HepG2 (cell line): Measurements from ENCODE around the gene DLG4. TPM values are rescaled to one million over a fixed set of nuclear protein-coding genes. Genes with fewer than 3 reads are reported as not detected.

Experiments used
- ATAC-seq: fragments of 200-7000 bp; cut with Tn5 transposase; 3 replicates; pipeline ENCODE4 v1.9.1; 2020; ENCODE audit warnings: mild to moderate bottlenecking, moderate library complexity
- BruUV-seq: library from RNA; stranded (reverse); fragments of 400-500 nt; replicated peaks from 2 replicates; lab custom pipeline; 2021; lab: Mats Ljungman, UMichigan
- CTCF ChIA-PET: fragments of 300-600 bp; formaldehyde crosslinking; extraction: SDS; loops from one replicate; lab custom pipeline; 2021; ENCODE audit warnings: low total read pairs, inconsistent platforms, low intra/inter-chr PET ratio; lab: Yijun Ruan, JAX
- POLR2A ChIA-PET: fragments of 350-600 bp; sonication (Branson Sonifier 250); formaldehyde crosslinking; loops from one replicate; lab custom pipeline; 2020; ENCODE audit warnings: antibody characterized with exemption, inconsistent platforms; lab: Yijun Ruan, JAX
- DNase-seq: peaks from one replicate; pipeline ENCODE4 v3.0.0-alpha.2; 2015; ENCODE audit warnings: low spot score
- FAIRE-seq: peaks from 3 replicates; lab custom pipeline; 2011; peaks lifted over from hg19 to GRCh38; lab: Jason Lieb, UNC
- H2AFZ ChIP-seq: one replicate; pipeline ENCODE4 v1.6.1; 2011; ENCODE audit warnings: low read length, inconsistent platforms
- H3K27ac ChIP-seq: fragments of 300-600 bp; 3 replicates; pipeline ENCODE4 v1.8.0; 2011; ENCODE audit warnings: mixed run types, mild to moderate bottlenecking, mixed read lengths, low read length, inconsistent platforms; ENCODE audit not compliant: insufficient read depth; ENCODE audit errors: extremely low read length
- H3K27me3 ChIP-seq, 2 experiments: fragments of 200-600 bp in 1 of 2; 2 replicates in 1 of 2; 3 replicates in 1 of 2; pipeline versions ENCODE4 v1.6.0 to v1.8.0; 2011; ENCODE audit warnings: low read length in 2 of 2, mild to moderate bottlenecking in 2 of 2, moderate library complexity in 2 of 2, inconsistent platforms in 1 of 2; ENCODE audit not compliant: insufficient read depth in 2 of 2, control insufficient read depth in 1 of 2
- H3K36me3 ChIP-seq, 2 experiments: fragments of 200-600 bp in 1 of 2; replicated peaks in 1 of 2; 2 replicates in 1 of 2; 3 replicates in 1 of 2; pipeline versions ENCODE4 v1.5.1 to v1.8.0; 2011; ENCODE audit warnings: low read length in 2 of 2, inconsistent platforms in 1 of 2; ENCODE audit not compliant: insufficient read depth in 2 of 2, control insufficient read depth in 1 of 2
- H3K4me1 ChIP-seq: 2 replicates; pipeline ENCODE4 v1.5.1; 2012; ENCODE audit warnings: low read length, inconsistent platforms; ENCODE audit not compliant: insufficient read depth
- H3K4me2 ChIP-seq: 2 replicates; pipeline ENCODE4 v1.6.0; 2011; ENCODE audit warnings: low read depth, low read length, inconsistent platforms
- H3K4me3 ChIP-seq, 3 experiments: fragments of 200-600 bp in 1 of 3; sonication (generic), shearing (Covaris generic) in 1 of 3; replicated peaks in 1 of 3; 2 replicates each; pipeline ENCODE4 v1.5.1; 2011 to 2016; ENCODE audit warnings: low read length in 3 of 3, inconsistent platforms in 2 of 3, low read depth in 2 of 3, mild to moderate bottlenecking in 2 of 3, control low read depth in 1 of 3, mixed read lengths in 1 of 3; ENCODE audit not compliant: insufficient read depth in 1 of 3
- H3K79me2 ChIP-seq: one replicate; pipeline ENCODE4 v1.6.1; 2011; ENCODE audit warnings: low read length, inconsistent platforms; ENCODE audit not compliant: insufficient read depth
- H3K9ac ChIP-seq: 2 replicates; pipeline ENCODE4 v1.6.0; 2011; ENCODE audit warnings: mild to moderate bottlenecking, low read depth, low read length, inconsistent platforms; ENCODE audit not compliant: insufficient read depth
- H3K9me3 ChIP-seq: 2 replicates; pipeline ENCODE4 v1.5.1; 2012; ENCODE audit warnings: mild to moderate bottlenecking, low read length
- H4K20me1 ChIP-seq: 2 replicates; pipeline ENCODE4 v1.6.0; 2011; ENCODE audit warnings: inconsistent platforms, mild to moderate bottlenecking, low read length, moderate library complexity; ENCODE audit not compliant: insufficient read depth
- BORCS8-MEF2B ChIP-seq: sonication (generic); formaldehyde crosslinking; IDR thresholded peaks from 2 replicates; pipeline ENCODE4 v1.8.0; 2022; ENCODE audit warnings: mild to moderate bottlenecking, missing genetic modification reagents
- CBX2 ChIP-seq, 2 experiments: fragments of 200-600 bp in 1 of 2; sonication (generic); formaldehyde crosslinking in 1 of 2; IDR thresholded peaks; 2 replicates each; pipeline versions ENCODE4 v1.7.0 to v1.8.1; 2018 to 2022; ENCODE audit warnings: low read depth in 2 of 2, low read length in 1 of 2, mild to moderate bottlenecking in 1 of 2, missing genetic modification reagents in 1 of 2
- KLF6 ChIP-seq: IDR thresholded peaks from 2 replicates; pipeline ENCODE4 v1.8.0; 2016; ENCODE audit warnings: missing biosample characterization, missing genetic modification reagents
- MEIS1 ChIP-seq: sonication (generic); formaldehyde crosslinking; IDR thresholded peaks from 2 replicates; pipeline ENCODE4 v1.9.0; 2021; ENCODE audit warnings: mild to moderate bottlenecking, missing genetic modification reagents, moderate library complexity, borderline replicate concordance
- PAF1 ChIP-seq: IDR thresholded peaks from 2 replicates; pipeline ENCODE4 v1.6.1; 2016; ENCODE audit warnings: missing genetic modification reagents, missing compliant biosample characterization
- TRIM24 ChIP-seq: sonication (generic); formaldehyde crosslinking; IDR thresholded peaks from 2 replicates; pipeline ENCODE4 v1.8.0; 2022; ENCODE audit warnings: mild to moderate bottlenecking, missing genetic modification reagents
- ZNF10 ChIP-seq: sonication (generic); formaldehyde crosslinking; IDR thresholded peaks from 2 replicates; pipeline ENCODE4 v1.4.0; 2020; ENCODE audit warnings: mild to moderate bottlenecking, low read depth, missing genetic modification reagents, borderline replicate concordance
- ZNF207 ChIP-seq: fragments of 450-650 bp; IDR thresholded peaks from 2 replicates; pipeline ENCODE4 v1.6.1; 2016; ENCODE audit warnings: antibody characterized with exemption, borderline replicate concordance
- ZNF44 ChIP-seq: sonication (generic); formaldehyde crosslinking; IDR thresholded peaks from 2 replicates; pipeline ENCODE4 v1.5.1; 2020; ENCODE audit warnings: mild to moderate bottlenecking, missing genetic modification reagents
- ZNF558 ChIP-seq: sonication (generic); formaldehyde crosslinking; IDR thresholded peaks from 2 replicates; pipeline ENCODE4 v1.9.0; 2022; ENCODE audit warnings: mild to moderate bottlenecking, missing genetic modification reagents, borderline replicate concordance
- WGBS: methylation state at CpG from one replicate; pipeline ENCODE4 v1.1.6; 2017; ENCODE audit warnings: low lambda C conversion rate; 5-methylcytosine and 5-hydroxymethylcytosine counted together
- in situ Hi-C: cut with HindIII; loops from 2 replicates; pipeline ENCODE4 v1.10.0; 2017; ENCODE audit warnings: low pct_unique_long_range_greater_than_20kb; ENCODE audit not compliant: extremely low pct_ligation_motif_present
- intact Hi-C: fragments of 100-400 bp; cut with micrococcal nuclease; formaldehyde crosslinking; loops from one replicate; pipeline ENCODE4 v1.10.0; 2022; ENCODE audit not compliant: unreplicated experiment
- polyA plus RNA-seq, 8 experiments: library from polyadenylated mRNA; depleted of rRNA in 3 of 8; stranded (reverse) in 7 of 8; unstranded in 1 of 8; fragments of >200 nt; fragmentation: Illumina TruSeq in 4 of 8; extraction: Trizol in 4 of 8; gene quantifications; 2 replicates each; pipeline versions ENCODE4 v1.2.1 to v1.2.3, GENCODE V29; 2011 to 2016; ENCODE audit warnings: low read depth in 4 of 8, missing spikeins in 1 of 8, mixed read lengths in 1 of 8; ENCODE audit not compliant: insufficient read depth in 1 of 8
- total RNA-seq, 5 experiments: library from RNA; depleted of rRNA; stranded (reverse); fragments of >200 nt; fragmentation: Illumina TruSeq; extraction: Trizol; gene quantifications; 2 replicates each; pipeline ENCODE4 v1.2.3, GENCODE V29; 2016; ENCODE audit warnings: low read depth in 1 of 5
- TF ChIP-seq, protein P1 (sequence below): sonication (generic); formaldehyde crosslinking; IDR thresholded peaks from 2 replicates; pipeline ENCODE4 v1.4.0; 2020; ENCODE audit warnings: missing genetic modification reagents, low read depth, mild to moderate bottlenecking, borderline replicate concordance
- TF ChIP-seq, protein P2 (sequence below): sonication (generic); formaldehyde crosslinking; IDR thresholded peaks from 2 replicates; pipeline ENCODE4 v1.4.0; 2020; ENCODE audit warnings: missing genetic modification reagents

Gene DLG4
- total and polyA plus RNA-seq, 2 of the 13 experiments (the other 11 are each of a cell fraction or from before 2014, with no cell fraction given) = 0.71 to 4.3 TPM

DNA sequence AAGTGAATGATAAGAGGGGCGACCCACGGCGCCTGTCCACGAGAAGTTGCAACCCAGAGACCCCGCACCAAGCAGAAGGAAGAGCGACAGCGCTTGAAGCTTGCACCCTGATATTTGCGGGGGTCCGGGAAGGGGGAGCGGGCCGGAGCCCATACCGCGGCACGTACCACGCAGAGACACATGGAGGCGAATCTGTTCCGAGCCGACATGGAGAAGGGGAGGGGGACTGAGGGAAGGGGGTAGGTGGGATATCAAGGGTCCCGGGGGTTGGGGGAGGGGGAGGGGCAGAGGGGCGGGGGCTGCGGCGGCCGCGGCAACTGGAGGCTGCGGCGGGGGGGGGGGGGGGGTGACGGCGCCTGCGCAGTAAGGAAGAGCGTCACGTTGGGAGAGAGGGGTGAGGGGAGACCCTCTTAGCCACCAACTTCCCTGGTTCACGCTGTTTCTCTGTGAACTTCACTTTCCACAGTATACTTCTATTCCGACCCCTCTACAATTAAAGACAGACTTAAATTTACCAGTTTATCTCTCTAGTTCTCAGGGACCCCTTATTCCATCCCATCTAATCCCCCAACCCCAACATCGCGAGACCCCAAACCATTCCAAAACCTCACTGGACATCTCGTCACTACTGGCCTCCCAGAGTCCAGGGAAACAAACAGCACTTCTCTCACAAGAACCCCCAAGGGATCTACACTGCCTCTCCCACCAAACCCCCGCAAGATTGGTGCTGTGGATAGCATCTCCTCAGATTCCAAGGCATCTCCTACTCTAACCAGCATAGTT, 8.0 kb downstream of the DLG4 start:
- no peak overlapping the region for H2AFZ ChIP-seq
- ChIA-PET CTCF (no interaction called here), POLR2A (no interaction called here)
- H3K9me3 ChIP-seq = no peaks in the 10 kb centered on the region
- no peaks in the 10 kb centered on the region for H4K20me1 ChIP-seq
- H3K4me3 ChIP-seq = no peak overlapping the region
- 79% methylated on average over 31 of the region's 37 CpGs for WGBS
- H3K4me1 ChIP-seq = peaks cover 30% of the 10 kb centered on the region
- intact Hi-C loops (loop anchor here (5.0 kb wide), 1 partner anchor 34 kb away; the partner anchor contains the start of gene ASGR1), in situ Hi-C loops (no loop called here)
- H3K27ac ChIP-seq = no peak overlapping the region
- ATAC-seq (no peak), DNase-seq (no peak), FAIRE-seq (no peak)
- TF ChIP-seq, protein P1, sequence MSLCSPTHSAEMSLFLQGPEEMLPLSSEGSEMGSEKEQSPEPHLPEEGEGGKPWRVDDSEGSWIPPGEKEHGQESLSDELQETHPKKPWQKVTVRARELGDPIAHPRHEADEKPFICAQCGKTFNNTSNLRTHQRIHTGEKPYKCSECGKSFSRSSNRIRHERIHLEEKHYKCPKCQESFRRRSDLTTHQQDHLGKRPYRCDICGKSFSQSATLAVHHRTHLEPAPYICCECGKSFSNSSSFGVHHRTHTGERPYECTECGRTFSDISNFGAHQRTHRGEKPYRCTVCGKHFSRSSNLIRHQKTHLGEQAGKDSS = no peak
- TF ChIP-seq ZNF558 (CRISPR knock-in tag) = no peak
- no peak for TF ChIP-seq ZNF44 (CRISPR knock-in tag)
- no peak for TF ChIP-seq ZNF207
- no peak for TF ChIP-seq CBX2 (IDR thresholded peaks at IDR 0.05; ENCODE audit: low read depth, low read length)
- TF ChIP-seq CBX2 (CRISPR knock-in tag; IDR thresholded peaks at IDR 0.05; ENCODE audit: low read depth) = no peak
- no peak for TF ChIP-seq PAF1 (CRISPR knock-in tag)
- no peak for TF ChIP-seq MEIS1 (CRISPR knock-in tag)
- TF ChIP-seq BORCS8-MEF2B (CRISPR knock-in tag) = no peak
- no peak for TF ChIP-seq KLF6
- no peak for TF ChIP-seq ZNF10 (CRISPR knock-in tag)
- no peak for TF ChIP-seq TRIM24
- TF ChIP-seq, protein P2, sequence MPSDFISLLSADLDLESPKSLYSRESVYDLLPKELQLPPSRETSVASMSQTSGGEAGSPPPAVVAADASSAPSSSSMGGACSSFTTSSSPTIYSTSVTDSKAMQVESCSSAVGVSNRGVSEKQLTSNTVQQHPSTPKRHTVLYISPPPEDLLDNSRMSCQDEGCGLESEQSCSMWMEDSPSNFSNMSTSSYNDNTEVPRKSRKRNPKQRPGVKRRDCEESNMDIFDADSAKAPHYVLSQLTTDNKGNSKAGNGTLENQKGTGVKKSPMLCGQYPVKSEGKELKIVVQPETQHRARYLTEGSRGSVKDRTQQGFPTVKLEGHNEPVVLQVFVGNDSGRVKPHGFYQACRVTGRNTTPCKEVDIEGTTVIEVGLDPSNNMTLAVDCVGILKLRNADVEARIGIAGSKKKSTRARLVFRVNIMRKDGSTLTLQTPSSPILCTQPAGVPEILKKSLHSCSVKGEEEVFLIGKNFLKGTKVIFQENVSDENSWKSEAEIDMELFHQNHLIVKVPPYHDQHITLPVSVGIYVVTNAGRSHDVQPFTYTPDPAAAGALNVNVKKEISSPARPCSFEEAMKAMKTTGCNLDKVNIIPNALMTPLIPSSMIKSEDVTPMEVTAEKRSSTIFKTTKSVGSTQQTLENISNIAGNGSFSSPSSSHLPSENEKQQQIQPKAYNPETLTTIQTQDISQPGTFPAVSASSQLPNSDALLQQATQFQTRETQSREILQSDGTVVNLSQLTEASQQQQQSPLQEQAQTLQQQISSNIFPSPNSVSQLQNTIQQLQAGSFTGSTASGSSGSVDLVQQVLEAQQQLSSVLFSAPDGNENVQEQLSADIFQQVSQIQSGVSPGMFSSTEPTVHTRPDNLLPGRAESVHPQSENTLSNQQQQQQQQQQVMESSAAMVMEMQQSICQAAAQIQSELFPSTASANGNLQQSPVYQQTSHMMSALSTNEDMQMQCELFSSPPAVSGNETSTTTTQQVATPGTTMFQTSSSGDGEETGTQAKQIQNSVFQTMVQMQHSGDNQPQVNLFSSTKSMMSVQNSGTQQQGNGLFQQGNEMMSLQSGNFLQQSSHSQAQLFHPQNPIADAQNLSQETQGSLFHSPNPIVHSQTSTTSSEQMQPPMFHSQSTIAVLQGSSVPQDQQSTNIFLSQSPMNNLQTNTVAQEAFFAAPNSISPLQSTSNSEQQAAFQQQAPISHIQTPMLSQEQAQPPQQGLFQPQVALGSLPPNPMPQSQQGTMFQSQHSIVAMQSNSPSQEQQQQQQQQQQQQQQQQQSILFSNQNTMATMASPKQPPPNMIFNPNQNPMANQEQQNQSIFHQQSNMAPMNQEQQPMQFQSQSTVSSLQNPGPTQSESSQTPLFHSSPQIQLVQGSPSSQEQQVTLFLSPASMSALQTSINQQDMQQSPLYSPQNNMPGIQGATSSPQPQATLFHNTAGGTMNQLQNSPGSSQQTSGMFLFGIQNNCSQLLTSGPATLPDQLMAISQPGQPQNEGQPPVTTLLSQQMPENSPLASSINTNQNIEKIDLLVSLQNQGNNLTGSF = no peak
- BruUV-seq = no TSS peak
- no peak overlapping the region for H3K4me2 ChIP-seq
- no peaks in the 10 kb centered on the region for H3K79me2 ChIP-seq
- no peaks in the 10 kb centered on the region for H3K36me3 ChIP-seq
- no peak overlapping the region for H3K9ac ChIP-seq
- peaks cover 0 to 4% of the 10 kb centered on the region in 2 experiments; a peak in 2 of 5 replicates for H3K27me3 ChIP-seq
